HG03025 (cell line): ENCODE data around the gene TPRA1.

Experiments
- ATAC-seq: cut with Tn5 transposase; IDR thresholded peaks from one replicate; pipeline ENCODE4 v1.9.1; 2021; ENCODE audit warnings: mild to moderate bottlenecking, moderate library complexity; ENCODE audit not compliant: unreplicated experiment, low FRiP score

Gene TPRA1

GRCh38 chr3:127593178-127593577 lies 2.6 kb upstream of the TPRA1 start:
- ATAC-seq, result no peak

- ATAC-seq, result peak; percentile 30
Observed at GRCh38 chr3:127590282-127590592, 296 bp downstream of the TPRA1 start.

DNA sequence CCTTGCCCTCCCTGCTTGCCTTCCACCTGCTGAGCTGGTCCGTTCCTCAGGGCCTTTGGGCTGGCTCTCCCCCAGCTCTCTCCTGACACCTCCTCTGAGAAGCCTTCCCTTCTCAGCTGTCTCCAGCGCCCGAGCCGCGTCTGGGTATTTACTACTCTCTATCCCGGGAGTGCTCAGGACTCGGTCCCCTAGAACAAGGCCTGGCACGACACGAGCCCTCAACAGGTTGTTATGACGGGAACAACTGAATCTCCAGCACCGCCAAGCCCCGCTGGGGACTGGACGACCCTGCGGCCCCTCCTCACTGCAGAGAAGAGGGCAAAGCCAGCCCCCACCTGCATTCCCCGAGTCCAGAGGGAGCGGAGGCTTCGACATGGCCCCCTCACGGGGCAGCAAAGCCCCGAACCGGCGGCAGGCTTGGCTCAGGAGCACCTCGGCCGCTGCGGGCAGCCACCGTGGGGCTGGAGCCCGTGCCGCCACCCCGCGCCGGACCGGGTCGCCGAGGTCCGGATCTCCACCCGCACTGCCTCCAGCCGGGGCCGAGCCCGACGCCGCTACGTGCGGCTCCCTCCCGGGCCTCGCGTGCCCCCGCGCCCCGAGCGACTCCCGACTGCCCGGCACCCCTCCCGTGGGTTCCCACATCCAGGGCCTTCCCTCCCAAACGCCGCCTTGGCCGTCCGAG lies 792 bp downstream of the TPRA1 start:
- peak; percentile 8 for ATAC-seq

DNA sequence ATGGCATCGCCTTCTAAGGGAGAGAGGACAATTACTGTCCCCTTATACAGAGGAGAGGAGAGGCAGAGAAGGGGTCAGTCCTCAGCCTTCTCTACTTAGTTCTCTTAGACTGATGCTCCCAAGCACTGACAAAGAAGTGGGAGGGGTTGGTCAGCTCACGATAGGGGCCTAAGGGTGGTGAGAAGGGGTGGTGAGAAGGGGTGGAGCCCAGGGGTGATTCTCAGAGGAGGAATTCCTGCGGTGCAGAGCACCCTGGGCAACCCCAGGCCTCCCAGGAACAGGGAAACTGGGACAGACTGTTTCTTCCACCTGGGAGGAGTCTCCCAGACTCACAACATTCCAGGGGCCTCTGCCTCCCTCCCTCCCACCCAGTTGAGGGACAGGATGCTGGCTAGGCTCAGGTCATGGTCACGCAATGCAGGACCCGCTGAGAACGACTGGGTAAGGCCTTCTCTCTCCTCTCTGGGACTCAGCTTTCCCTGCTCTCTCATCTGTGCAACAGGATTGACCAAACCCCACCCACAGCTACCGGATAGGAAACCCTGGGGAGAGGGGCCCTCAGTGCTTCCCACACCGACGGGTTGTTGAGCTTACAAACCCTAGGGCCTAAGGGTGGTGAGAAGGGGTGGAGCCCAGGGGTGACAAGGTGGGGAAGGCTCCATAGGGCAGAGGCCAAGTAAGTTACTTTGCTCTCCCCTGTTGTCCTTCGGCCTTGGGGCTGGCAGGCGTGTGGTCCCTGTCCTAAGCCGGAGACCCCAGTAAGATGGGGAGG lies 1.5 kb downstream of the TPRA1 start:
- ATAC-seq, result no peak

DNA sequence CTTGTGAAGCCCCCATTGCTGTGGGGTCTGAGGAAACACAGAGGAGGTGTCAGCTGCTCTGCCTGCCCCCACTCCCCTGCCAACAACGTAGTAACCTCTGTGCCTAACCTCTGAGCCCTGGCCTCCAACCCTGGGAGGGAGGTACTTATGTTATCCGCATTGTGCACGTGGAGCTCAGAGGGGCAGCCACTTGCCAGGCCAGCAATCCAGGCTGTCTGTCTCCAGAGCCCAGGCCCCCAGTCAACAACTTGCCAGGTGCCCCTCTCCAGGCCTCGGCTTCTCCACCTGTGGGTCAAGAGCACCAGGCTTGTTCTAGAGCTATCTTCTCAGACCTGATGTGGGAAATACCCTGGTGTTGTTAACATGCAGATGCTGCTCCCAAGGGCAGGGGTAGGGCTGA lies 2.7 kb downstream of the TPRA1 start:
- no peak for ATAC-seq

- no peak for ATAC-seq
Observed at GRCh38 chr3:127585813-127586413, 4.6 kb downstream of the TPRA1 start.

DNA sequence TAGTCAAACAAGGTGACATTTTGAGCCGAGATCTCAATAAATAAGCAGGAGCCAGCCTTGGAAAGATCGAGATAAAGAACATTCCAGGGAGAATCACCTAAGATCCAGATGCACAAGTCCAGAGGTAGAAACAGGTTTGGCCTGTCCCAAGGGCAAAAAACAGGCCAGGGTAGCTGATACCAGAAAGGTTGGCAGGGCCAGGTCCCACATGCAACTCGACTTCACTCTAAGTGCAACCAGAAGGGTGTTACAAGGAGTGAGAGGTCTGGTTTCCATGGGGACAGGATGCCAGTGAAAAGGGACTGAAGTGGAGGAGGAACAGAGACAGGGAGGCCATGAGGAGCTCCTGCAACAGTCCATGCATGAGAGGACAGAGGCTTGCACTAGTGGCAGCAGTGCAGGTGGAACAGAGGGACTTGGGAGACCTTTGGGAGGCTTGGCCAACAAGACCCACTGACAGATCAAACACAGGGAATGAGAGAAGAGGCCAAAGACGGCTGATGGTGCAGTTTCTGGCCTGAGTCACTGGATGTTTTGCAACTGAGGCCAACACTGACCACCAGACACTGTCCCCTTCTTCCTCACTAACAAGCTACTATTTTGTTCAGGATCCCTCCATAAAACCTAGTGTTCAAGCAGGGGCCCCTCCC lies 5.2 kb downstream of the TPRA1 start:
- ATAC-seq, result no peak

DNA sequence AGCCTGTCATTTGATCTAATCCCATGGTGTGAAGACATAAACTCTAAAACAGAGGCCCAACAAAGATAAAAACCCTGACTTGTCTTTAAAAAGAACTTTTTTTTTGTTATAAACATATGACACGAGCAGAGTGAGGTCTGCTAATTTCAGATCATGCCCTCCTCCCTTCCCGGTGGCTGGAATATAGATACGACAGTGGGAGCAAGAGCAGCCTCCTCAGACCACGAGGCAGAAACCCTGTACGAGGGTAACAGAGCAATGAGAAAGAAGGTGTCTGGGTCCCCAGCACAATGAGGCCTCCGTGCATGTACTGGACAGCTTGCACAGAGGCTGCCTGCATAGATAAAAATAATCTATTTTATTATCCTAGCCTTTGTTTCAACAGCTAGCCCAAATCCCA lies 5.8 kb downstream of the TPRA1 start:
- ATAC-seq, result no peak

- no peak for ATAC-seq
Observed at GRCh38 chr3:127580327-127581060, 10.0 kb downstream of the TPRA1 start.

DNA sequence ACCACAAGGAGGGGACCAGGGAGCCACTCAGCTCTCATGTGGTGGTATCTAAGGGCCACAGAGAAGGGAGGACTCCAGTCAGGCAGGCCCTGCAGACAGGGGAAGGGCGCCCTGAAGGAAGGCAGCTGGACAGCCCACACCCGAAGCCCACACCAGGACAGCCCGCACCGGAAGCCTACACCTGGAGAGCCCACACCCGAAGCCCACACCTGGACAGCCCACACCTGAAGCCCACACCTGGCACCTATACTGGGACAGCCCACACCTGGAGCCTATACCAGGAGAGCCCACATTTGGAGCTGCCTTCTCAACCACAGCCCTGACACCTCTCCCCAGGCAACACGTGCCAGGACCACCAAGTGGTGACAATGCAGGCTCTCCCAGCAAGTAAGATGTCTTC lies 11.7 kb downstream of the TPRA1 start:
- no peak for ATAC-seq

DNA sequence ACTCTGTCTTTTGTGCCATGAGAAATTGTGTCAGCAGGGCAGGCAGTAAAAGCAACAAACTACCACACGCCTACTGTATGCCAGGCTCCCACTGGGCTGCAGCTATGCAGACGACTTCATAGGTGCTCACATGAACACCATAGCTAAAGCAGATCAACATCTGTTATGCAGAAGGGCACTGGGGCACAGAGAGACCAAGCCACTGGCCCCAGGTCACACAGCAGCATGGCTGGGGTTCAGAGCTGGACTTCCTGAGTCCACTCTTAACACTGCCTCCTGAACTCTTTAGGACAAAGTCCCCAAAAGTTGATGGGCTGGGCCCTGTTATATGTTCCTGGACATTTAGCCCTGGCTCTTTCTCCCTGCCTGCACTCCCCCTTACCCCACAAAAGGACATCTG lies 12.4 kb downstream of the TPRA1 start:
- no peak for ATAC-seq

DNA sequence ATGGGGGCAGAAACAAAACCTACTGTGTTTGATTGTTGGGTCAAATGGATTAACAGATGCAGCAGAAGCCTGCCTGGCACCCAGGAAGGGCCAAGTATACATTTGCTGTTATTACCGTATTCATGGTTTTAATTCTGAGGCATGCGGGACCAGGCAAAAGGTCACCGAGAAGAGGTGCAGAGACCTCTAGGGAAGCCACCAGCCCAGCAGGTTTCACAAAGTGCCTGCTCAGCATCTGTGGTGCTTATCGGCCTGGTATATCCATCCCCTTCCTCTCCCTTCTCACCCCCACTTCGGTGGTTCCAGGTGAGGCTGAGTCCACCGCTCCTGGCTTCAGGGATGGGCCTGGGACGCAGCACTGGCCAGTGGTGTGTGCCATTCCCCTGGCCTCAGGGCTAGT lies 13.1 kb downstream of the TPRA1 start:
- no peak for ATAC-seq

- ATAC-seq, result peak; percentile 59
Observed at GRCh38 chr3:127574880-127575878, 15.4 kb downstream of the TPRA1 start.

DNA sequence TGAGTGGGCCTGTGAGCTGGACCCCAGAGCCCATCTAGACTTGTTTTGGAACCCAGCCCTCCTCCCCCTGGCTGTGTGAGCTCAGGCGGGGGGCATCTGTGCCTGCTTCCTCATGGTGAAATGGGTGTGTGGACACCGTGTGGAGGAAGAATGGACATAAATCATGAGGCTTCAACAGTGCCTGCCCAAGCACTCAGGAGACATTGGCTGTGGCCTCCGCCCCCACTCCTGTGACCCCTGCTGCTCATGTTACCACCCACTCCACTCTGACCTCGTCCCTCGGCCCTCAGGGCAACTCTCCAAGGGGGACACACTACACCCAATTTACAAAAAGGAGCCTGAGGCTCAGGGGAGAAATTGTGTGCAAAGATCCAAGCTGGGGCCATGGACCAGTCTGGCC lies 16.6 kb downstream of the TPRA1 start:
- no peak for ATAC-seq

DNA sequence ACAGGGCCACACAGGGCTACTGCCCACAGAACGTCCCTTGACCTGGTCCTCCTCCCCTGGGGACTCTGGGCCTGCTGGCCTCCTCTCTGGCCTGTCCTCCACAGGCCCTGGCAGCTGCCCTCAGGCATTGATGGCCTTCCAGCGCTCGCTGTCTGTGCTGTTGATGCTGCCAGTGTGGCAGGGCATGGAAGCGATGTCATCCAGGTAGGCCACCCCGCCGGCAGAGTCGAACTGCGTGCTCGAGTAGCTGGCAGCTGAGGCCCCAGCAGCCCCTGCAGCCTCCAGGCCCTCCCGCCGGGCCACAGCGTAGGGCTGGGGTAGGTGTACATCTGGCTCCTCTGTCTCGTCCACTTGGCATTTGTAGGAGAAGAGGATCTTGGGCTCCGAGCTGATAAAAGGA lies 17.1 kb downstream of the TPRA1 start:
- ATAC-seq, result no peak

DNA sequence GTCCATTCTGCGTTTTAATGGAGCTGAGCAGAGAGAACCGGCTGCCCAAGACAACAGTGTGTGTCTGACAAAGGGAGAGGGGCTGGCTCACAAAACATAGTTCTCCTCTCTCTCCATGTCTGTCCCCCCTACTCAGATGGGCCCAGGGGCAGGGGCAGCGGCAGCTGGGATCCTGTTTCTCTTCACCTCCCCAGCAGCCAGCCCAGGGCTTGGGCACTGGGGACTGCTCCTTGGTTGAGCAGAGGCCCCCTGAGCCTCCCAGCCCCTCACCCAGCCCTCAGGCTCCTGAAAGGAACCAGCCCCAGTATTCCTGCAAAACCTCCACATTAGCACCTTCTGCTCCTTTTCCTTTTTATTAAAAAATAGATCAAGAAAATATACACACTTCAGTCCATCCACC lies 17.8 kb downstream of the TPRA1 start:
- ATAC-seq, result no peak

- ATAC-seq, result no peak
Observed at GRCh38 chr3:127572186-127572585, 18.3 kb downstream of the TPRA1 start.

DNA sequence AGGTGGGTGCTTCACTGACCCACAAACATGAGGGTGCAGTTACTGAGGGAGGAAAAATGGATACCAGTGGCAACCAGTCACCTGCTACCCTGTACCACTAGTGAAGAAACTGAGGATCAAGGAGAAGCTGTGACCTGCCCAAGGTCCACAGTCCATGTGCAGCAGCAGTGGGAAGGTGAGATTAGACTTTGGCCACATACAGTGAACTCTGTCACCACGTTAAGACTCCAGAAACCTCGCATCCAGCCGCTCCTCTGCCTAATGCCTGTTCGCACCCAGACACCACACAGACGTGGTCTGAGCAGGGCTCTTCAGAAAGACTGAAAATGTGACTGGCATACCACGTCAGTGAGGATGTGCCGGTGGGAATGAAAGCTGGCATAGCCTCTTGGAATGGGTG lies 20.0 kb downstream of the TPRA1 start:
- ATAC-seq, result no peak

- ATAC-seq, result no peak
Observed at GRCh38 chr3:127569160-127569559, 21.4 kb downstream of the TPRA1 start.

DNA sequence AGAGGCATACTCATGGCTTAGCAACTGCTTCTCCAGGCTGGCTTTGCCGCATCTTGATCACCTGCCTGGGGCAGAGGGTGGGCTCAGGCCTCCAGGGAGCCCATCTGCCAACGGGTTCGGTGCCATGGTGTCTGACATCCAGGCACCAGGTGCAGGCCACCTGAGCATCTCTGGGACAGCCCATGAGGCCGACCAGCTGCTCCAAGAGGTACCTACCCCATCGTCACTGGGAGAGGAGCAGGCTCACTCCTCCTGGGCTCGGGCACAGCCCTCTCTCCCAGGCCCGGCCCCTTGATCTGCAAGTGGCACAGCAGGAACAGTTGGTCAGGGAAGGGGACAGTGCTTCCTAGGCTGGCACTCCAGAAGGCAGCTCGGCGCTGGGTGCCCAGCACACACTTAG lies 21.9 kb downstream of the TPRA1 start:
- no peak for ATAC-seq
